PC-9 (cell line): ENCODE results near the gene FAM98B. TPM values are rescaled to one million over a fixed set of nuclear protein-coding genes. Genes with fewer than 3 reads are reported as not detected.

Source experiments
- Bru-seq: library from RNA; stranded (reverse); fragments of 400-500 nt; gene quantifications from one replicate; lab custom pipeline; 2021; lab: Mats Ljungman, UMichigan
- BruChase-seq, 2 experiments: library from RNA; stranded (reverse); fragments of 400-500 nt; gene quantifications; one replicate each; lab custom pipeline; 2021; lab: Mats Ljungman, UMichigan
- BruUV-seq: library from RNA; stranded (reverse); fragments of 400-500 nt; replicated peaks from 2 replicates; lab custom pipeline; 2021; lab: Mats Ljungman, UMichigan
- CTCF ChIA-PET: fragments of 300-600 bp; sonication (Branson Sonifier 250); formaldehyde crosslinking; loops from one replicate; lab custom pipeline; 2022; ENCODE audit warnings: antibody characterized with exemption; lab: Charles Lee
- POLR2A ChIA-PET: fragments of 300-600 bp; sonication (Branson Sonifier 250); formaldehyde crosslinking; loops from one replicate; lab custom pipeline; 2022; ENCODE audit warnings: antibody characterized with exemption; ENCODE audit not compliant: unreplicated experiment; lab: Charles Lee
- DNase-seq, 2 experiments: peaks; one replicate each; pipeline versions ENCODE4 v3.0.0 to v3.0.0-alpha.2; 2015 to 2022; ENCODE audit warnings: mixed read lengths in 1 of 2
- H2AFZ ChIP-seq: fragments of 200-600 bp; sonication (generic); 2 replicates; pipeline ENCODE4 v1.8.1; 2017; ENCODE audit warnings: antibody characterized with exemption
- H3F3A ChIP-seq: fragments of 200-600 bp; sonication (generic); 2 replicates; pipeline ENCODE4 v1.8.1; 2017; ENCODE audit warnings: antibody characterized with exemption, mild to moderate bottlenecking, low read depth; ENCODE audit not compliant: insufficient read depth
- H3K27ac ChIP-seq: fragments of 200-600 bp; sonication (generic); 2 replicates; pipeline ENCODE4 v1.6.1; 2016; ENCODE audit warnings: mixed run types
- H3K27me3 ChIP-seq: fragments of 200-600 bp; sonication (generic); 2 replicates; pipeline ENCODE4 v1.6.1; 2016; ENCODE audit warnings: low read depth, mixed run types; ENCODE audit not compliant: insufficient read depth
- H3K36me3 ChIP-seq: fragments of 200-600 bp; sonication (generic); 2 replicates; pipeline ENCODE4 v1.6.1; 2016; ENCODE audit warnings: low read depth, mixed run types
- H3K4me1 ChIP-seq: fragments of 200-600 bp; sonication (generic); replicated peaks from 2 replicates; pipeline ENCODE4 v1.6.1; 2016; ENCODE audit warnings: mixed run types; ENCODE audit not compliant: insufficient read depth
- H3K4me2 ChIP-seq: fragments of 200-600 bp; sonication (generic); 2 replicates; pipeline ENCODE4 v1.6.1; 2017; ENCODE audit warnings: mixed run types
- H3K4me3 ChIP-seq: fragments of 200-600 bp; sonication (generic); 2 replicates; pipeline ENCODE4 v1.6.1; 2016; ENCODE audit warnings: mixed run types
- H3K79me2 ChIP-seq: fragments of 200-600 bp; sonication (generic); 2 replicates; pipeline ENCODE4 v1.6.1; 2017; ENCODE audit warnings: low read depth, mixed run types
- H3K9me2 ChIP-seq: fragments of 200-600 bp; sonication (generic); 2 replicates; pipeline ENCODE4 v1.8.1; 2017; ENCODE audit warnings: mild to moderate bottlenecking; ENCODE audit not compliant: insufficient read depth
- H3K9me3 ChIP-seq: fragments of 200-600 bp; sonication (generic); 2 replicates; pipeline ENCODE4 v1.8.1; 2016; ENCODE audit warnings: low read depth; ENCODE audit not compliant: insufficient read depth
- H4K20me1 ChIP-seq: fragments of 200-600 bp; sonication (generic); 2 replicates; pipeline ENCODE4 v1.8.1; 2017; ENCODE audit not compliant: insufficient read depth
- EZH2 ChIP-seq: fragments of 200-600 bp; sonication (generic); IDR thresholded peaks from 2 replicates; pipeline ENCODE4 v1.8.0; 2017; ENCODE audit warnings: antibody characterized with exemption, low read depth
- intact Hi-C: fragments of 100-400 bp; cut with micrococcal nuclease; formaldehyde crosslinking; loops from one replicate; pipeline ENCODE4 v1.10.0; 2022; ENCODE audit not compliant: unreplicated experiment
- long read RNA-seq: library from polyadenylated mRNA; stranded (forward); transcript quantifications from one replicate; pipeline ENCODE4 v2.0.0, GENCODE V29; 2022
- total RNA-seq: library from RNA; stranded (reverse); gene quantifications from 2 replicates; pipeline ENCODE4 v1.2.3, GENCODE V29; 2021
- TF ChIP-seq, protein P1 (sequence below): fragments of 200-600 bp; sonication (generic); conservative IDR thresholded peaks from 2 replicates; pipeline ENCODE4 v1.6.1; 2017; ENCODE audit warnings: mixed run types, antibody characterized with exemption, mild to moderate bottlenecking, moderate library complexity

FAM98B gene
- 14.6 and 34.7 TPM in 2 replicates for total RNA-seq
- percentile 86 among the genes with signal in this experiment for Bru-seq, nascent RNA
- percentile 70 among the genes with signal in this experiment for BruChase-seq, experiment 1, labeled RNA remaining after a 2-hour chase
- BruChase-seq, experiment 2, labeled RNA remaining after a 6-hour chase: percentile 79 among the genes with signal in this experiment
- long read RNA-seq, partial matches to known transcripts: 0 of 3 reads
- long read RNA-seq, other reads (novel, unspliced or antisense): 3 of 3 reads

GRCh38 chr15:38453971-38454695 is at the start of gene FAM98B:
Gene FAM98B, plus strand, starts transcription at chr15:38454127. Its CDS starts 35 bp downstream, at chr15:38454162.
- Histone ChIP-seq H3K9me3 (no peaks in the 10 kb centered on the region), H3F3A (peaks cover 8% of the 10 kb centered on the region; the same call in 1 of the 2 replicates), H2AFZ (peak within 1 kb of the TSS; percentile 90), H3K36me3 (no peaks in the 10 kb centered on the region), H3K27me3 (no peaks in the 10 kb centered on the region), H4K20me1 (no peaks in the 10 kb centered on the region; the same call in 1 of the 2 replicates), H3K4me2 (peak within 1 kb of the TSS; percentile 98), H3K27ac (peak within 1 kb of the TSS; percentile 71), H3K4me1 (peaks cover 16% of the 10 kb centered on the region), H3K79me2 (peaks cover 36% of the 10 kb centered on the region), H3K9me2 (no peaks in the 10 kb centered on the region), H3K4me3 (peak within 1 kb of the TSS; percentile 67)
- DNase-seq: peak; percentile 70 to 91
- TF ChIP-seq, protein P1, sequence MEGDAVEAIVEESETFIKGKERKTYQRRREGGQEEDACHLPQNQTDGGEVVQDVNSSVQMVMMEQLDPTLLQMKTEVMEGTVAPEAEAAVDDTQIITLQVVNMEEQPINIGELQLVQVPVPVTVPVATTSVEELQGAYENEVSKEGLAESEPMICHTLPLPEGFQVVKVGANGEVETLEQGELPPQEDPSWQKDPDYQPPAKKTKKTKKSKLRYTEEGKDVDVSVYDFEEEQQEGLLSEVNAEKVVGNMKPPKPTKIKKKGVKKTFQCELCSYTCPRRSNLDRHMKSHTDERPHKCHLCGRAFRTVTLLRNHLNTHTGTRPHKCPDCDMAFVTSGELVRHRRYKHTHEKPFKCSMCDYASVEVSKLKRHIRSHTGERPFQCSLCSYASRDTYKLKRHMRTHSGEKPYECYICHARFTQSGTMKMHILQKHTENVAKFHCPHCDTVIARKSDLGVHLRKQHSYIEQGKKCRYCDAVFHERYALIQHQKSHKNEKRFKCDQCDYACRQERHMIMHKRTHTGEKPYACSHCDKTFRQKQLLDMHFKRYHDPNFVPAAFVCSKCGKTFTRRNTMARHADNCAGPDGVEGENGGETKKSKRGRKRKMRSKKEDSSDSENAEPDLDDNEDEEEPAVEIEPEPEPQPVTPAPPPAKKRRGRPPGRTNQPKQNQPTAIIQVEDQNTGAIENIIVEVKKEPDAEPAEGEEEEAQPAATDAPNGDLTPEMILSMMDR: no peak
- no peak for TF ChIP-seq EZH2
- ChIA-PET POLR2A (interaction anchor here (0.6 to 2.0 kb wide), 2 partner anchors 14 to 135 kb away, joined by 5 to 10 read pairs; no protein-coding TSS in a partner anchor), CTCF (interaction anchor here (0.5 to 2.2 kb wide), 4 partner anchors 14 to 245 kb away, joined by 3 to 10 read pairs (median 4); no protein-coding TSS in a partner anchor)
- BruUV-seq: TSS peak; percentile 51
- intact Hi-C loops: no loop called here

DNA sequence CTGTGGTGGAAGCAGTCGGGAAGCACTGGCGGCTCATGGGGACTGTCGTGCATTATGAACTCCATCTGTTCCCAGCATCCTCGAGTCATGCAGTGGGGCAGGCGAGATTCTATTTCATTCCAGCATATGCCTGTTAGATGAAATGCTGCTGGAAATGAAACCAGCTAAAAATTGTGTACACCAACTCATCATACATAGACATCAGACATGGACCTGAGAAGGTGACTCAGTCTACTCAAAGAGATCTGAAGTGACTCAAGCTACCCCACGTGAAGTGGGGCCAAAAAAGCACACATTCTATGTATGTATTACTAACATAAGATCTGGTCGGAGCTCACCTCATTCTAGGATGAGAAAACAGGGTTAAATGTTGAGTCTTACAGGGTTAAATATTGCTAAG is 47.5 kb upstream of the FAM98B start:
- H3K4me3 ChIP-seq: no peak overlapping the region
- H3F3A ChIP-seq: no peaks in the 10 kb centered on the region
- ChIA-PET CTCF (no interaction called here), POLR2A (no interaction called here)
- no peak for TF ChIP-seq EZH2
- TF ChIP-seq, protein P1: no peak
- no peaks in the 10 kb centered on the region for H3K36me3 ChIP-seq
- H3K79me2 ChIP-seq: no peaks in the 10 kb centered on the region
- no peak overlapping the region for H3K27ac ChIP-seq
- no TSS peak for BruUV-seq
- no peaks in the 10 kb centered on the region for H4K20me1 ChIP-seq
- no peaks in the 10 kb centered on the region for H3K27me3 ChIP-seq
- H3K4me1 ChIP-seq: no peaks in the 10 kb centered on the region
- no peak overlapping the region for H2AFZ ChIP-seq
- no peaks in the 10 kb centered on the region for H3K9me2 ChIP-seq
- intact Hi-C loops: no loop called here
- H3K9me3 ChIP-seq: no peaks in the 10 kb centered on the region
- H3K4me2 ChIP-seq: no peak overlapping the region
- no peak for DNase-seq

DNA sequence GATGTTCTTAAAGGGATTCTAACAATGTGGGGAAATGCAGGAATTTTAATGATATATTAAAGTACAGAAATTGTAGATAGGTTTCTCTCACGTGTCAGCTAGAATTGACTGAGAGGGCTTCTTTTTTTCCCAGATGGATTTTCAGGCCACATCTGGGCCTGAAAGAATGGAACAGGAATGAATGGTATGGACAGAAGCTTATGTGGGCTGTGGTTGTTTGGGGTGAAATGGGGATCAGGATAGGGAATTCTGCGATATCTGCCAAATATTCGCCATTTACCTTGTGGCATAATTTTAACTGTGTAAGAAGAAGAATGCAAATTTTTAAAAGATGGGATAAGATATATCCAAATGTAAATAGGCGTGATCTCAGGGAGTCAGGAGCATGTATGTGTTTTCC is 45.4 kb upstream of the FAM98B start:
- H3K9me3 ChIP-seq: no peaks in the 10 kb centered on the region
- no peaks in the 10 kb centered on the region for H3K9me2 ChIP-seq
- no peak overlapping the region for H3K4me2 ChIP-seq
- CTCF ChIA-PET: no interaction called here
- no peaks in the 10 kb centered on the region for H3K36me3 ChIP-seq
- no peak overlapping the region for H2AFZ ChIP-seq
- intact Hi-C loops: no loop called here
- H3K79me2 ChIP-seq: no peaks in the 10 kb centered on the region
- no peaks in the 10 kb centered on the region for H4K20me1 ChIP-seq
- no peaks in the 10 kb centered on the region for H3K27me3 ChIP-seq
- no peaks in the 10 kb centered on the region for H3F3A ChIP-seq
- H3K4me1 ChIP-seq: no peaks in the 10 kb centered on the region
- POLR2A ChIA-PET: no interaction called here
- H3K4me3 ChIP-seq: no peak overlapping the region
- H3K27ac ChIP-seq: no peak overlapping the region
- no peak for DNase-seq
- BruUV-seq: no TSS peak
- TF ChIP-seq EZH2: no peak
- TF ChIP-seq, protein P1: no peak
